ENCODE results near the gene SH3RF3.

DNA sequence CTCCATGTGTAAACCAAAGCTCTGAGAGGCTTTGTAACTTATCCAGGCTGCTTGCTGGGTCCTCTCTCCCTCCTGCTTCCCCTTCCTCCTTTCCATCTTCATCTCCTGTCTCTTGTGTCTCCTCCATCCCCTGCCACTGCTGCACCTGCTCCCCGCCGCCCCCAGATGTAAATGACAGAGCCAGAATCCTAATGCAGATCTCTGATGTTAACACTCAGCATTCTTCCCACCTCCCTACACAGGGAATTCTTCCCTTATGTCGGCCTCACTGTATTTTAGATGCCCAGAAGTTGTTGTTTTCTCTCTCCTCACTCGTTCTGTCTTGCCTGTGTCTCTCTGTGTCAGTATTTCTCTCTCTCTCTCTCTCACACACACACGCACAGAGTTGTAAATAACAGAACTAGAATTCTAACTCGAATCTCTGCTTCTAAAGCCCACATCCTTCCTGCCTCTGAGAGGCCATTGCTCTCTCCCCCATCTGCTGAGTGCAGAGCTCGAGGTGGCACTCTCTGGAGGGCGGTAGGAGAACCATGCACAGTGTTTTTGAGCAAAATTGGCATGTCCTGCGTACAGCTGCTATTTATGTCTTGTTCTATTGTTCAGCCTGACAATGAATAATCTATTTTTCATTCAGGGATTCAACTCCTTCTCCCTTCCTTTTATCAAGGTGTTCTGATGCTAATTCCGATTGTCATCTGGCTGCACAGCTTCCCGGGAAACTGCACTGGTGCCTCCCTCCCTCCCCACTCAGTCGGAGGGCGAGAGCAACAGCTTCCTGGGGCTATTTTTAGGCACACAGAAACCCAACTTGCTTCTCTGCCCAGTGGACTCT is 219.9 kb downstream of the SH3RF3 start:
- TF ChIP-seq POLR2A (IDR thresholded peaks at IDR 0.05), result no peak
- TF ChIP-seq, protein P1, sequence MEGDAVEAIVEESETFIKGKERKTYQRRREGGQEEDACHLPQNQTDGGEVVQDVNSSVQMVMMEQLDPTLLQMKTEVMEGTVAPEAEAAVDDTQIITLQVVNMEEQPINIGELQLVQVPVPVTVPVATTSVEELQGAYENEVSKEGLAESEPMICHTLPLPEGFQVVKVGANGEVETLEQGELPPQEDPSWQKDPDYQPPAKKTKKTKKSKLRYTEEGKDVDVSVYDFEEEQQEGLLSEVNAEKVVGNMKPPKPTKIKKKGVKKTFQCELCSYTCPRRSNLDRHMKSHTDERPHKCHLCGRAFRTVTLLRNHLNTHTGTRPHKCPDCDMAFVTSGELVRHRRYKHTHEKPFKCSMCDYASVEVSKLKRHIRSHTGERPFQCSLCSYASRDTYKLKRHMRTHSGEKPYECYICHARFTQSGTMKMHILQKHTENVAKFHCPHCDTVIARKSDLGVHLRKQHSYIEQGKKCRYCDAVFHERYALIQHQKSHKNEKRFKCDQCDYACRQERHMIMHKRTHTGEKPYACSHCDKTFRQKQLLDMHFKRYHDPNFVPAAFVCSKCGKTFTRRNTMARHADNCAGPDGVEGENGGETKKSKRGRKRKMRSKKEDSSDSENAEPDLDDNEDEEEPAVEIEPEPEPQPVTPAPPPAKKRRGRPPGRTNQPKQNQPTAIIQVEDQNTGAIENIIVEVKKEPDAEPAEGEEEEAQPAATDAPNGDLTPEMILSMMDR (IDR thresholded peaks at IDR 0.05), result no peak
